ENCODE data around the gene PEX7. TPM values are rescaled to one million over a fixed set of nuclear protein-coding genes. Genes with fewer than 3 reads are reported as not detected.
"Not testable (repeated sequence)": the region's sequence is repeated elsewhere in the genome, so short reads cannot be mapped to it uniquely, and the experiment has no call there.

The PEX7 gene
- total and polyA plus RNA-seq, 12 donors, result 2.9 to 20.6 (median 15.5) TPM

DNA sequence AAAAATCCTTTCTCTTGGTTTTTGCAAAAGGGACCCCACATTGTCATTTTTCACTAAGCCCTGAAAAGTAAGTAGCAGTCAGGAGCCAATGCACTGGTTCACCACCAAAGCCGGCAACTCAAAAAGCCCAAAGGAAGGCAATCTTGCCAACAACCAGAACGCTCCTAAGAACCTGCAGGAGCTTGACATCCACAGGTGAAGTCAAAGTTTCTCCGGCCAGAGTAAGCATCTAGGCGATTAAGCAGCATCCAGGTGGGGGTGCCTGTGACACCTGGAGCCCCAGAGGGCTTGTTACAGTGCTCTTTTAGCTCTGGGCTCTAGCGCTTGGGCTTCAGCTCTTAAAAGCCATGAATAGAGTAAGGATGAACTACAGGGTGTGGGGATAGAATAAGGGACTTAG is 135.8 kb downstream of the PEX7 start:
- 92 to 96% methylated on average over 5 of the region's 5 CpGs for WGBS, 2 donors
- ATAC-seq (no peak), DNase-seq (no peak)
- TF ChIP-seq, protein P1, sequence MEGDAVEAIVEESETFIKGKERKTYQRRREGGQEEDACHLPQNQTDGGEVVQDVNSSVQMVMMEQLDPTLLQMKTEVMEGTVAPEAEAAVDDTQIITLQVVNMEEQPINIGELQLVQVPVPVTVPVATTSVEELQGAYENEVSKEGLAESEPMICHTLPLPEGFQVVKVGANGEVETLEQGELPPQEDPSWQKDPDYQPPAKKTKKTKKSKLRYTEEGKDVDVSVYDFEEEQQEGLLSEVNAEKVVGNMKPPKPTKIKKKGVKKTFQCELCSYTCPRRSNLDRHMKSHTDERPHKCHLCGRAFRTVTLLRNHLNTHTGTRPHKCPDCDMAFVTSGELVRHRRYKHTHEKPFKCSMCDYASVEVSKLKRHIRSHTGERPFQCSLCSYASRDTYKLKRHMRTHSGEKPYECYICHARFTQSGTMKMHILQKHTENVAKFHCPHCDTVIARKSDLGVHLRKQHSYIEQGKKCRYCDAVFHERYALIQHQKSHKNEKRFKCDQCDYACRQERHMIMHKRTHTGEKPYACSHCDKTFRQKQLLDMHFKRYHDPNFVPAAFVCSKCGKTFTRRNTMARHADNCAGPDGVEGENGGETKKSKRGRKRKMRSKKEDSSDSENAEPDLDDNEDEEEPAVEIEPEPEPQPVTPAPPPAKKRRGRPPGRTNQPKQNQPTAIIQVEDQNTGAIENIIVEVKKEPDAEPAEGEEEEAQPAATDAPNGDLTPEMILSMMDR (IDR thresholded peaks at IDR 0.05), result no peak
- Histone ChIP-seq H3K36me3 (no peaks in the 10 kb centered on the region), H3K27ac (no peak overlapping the region), H3K27me3 (peaks cover 0 to 9% (median 0%) of the 10 kb centered on the region in 7 donors), H3K9me3 (no peaks in the 10 kb centered on the region), H3K4me3 (no peak overlapping the region), H3K4me1 (peaks cover 4 to 26% (median 7%) of the 10 kb centered on the region in 9 donors)
- intact Hi-C loops (cut with DNase I), result no loop called here

DNA sequence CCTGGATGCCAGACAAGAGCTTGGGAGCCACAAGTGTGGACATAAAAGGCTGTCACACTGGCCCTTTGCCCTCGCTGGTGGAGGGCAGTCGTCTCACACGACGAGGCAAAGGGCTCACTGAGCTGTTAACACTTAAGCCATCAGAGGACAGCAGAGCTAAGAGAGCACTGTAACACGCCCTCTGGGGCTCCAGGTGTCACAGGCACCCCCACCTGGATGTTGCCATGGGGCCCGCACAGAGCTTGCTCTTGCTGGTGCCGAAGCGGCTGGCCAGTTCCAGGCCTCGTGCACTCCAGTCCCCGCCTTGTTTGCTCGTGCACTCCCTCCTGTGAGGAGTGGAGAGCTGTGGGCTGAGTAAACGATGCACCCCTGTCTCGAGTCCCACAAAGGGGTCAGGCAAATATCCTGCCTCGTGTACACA is 137.1 kb downstream of the PEX7 start:
- WGBS, 2 donors, result 49 to 52% methylated on average over 14 of the region's 14 CpGs
- Histone ChIP-seq H3K36me3 (no peaks in the 10 kb centered on the region), H3K27me3 (peaks cover 0 to 9% (median 0%) of the 10 kb centered on the region in 7 donors), H3K27ac (no peak overlapping the region), H3K4me1 (peaks cover 4 to 33% (median 11%) of the 10 kb centered on the region in 9 donors), H3K4me3 (no peak overlapping the region), H3K9me3 (no peaks in the 10 kb centered on the region)
- TF ChIP-seq, protein P1 (IDR thresholded peaks at IDR 0.05), result no peak
- peak in 1 of 2 donors; percentile 18 for DNase-seq
- ATAC-seq, result peak in 2 of 8 donors; percentile 28 to 48
- intact Hi-C loops (cut with DNase I), result no loop called here

DNA sequence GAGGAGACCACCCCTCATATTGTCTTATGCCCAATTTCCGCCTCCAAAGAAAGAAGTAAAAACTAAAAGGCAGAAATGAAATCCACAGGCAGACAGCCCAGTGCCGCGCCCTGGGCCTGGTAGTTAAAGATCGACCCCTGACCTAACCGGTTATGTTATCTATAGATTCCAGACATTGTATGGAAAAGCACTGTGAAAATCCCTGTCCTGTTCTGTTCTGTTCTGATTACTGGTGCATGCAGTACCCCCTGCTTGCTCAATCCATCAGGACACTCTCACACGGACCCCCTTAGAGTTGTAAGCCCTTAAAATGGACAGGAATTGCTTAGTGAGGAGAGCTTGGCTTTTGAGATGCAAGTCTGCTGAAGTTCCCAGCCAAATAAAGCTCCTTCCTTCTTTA is 137.5 kb downstream of the PEX7 start:
- 89 to 94% methylated on average over 6 of the region's 6 CpGs for WGBS, 2 donors
- not testable (repeated sequence) for H3K36me3 ChIP-seq, DNase-seq, H3K9me3 ChIP-seq, ATAC-seq, H3K27me3 ChIP-seq, H3K4me3 ChIP-seq, H3K27ac ChIP-seq
- intact Hi-C loops (cut with DNase I), result loop anchor here in 2 of 10 donors (5.0 to 10.0 kb wide), 2 partner anchors 118 to 685 kb away; no protein-coding TSS in a partner anchor
- H3K4me1 ChIP-seq, result peaks cover 4 to 33% (median 11%) of the 10 kb centered on the region in 9 donors

DNA sequence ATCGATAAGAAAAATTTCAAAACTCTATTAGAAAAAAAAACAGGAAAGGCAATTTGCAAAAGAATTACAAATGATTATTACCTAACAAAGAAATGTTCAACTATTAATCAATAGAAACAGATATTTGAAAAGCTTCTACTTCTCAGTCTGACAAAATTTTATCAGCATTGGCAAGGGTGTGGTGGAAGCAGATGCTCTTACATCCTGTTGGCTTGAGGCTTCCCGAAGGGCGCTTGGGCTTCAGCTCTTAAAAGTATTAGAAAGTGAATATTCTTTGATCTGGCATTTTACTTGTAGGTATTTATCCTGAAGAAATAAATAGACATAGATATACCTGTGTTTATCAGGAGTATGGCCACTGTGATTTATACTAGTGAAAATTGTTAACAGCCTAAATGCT is 138.4 kb downstream of the PEX7 start:
- intact Hi-C loops (cut with DNase I), result loop anchor here in 2 of 10 donors (5.0 to 10.0 kb wide), 2 partner anchors 118 to 684 kb away; no protein-coding TSS in a partner anchor
- no peak for ATAC-seq

More for the DNA sequence above, 138.4 kb downstream of the PEX7 start:
- WGBS, 2 donors, result 73 to 78% methylated on average over 3 of the region's 3 CpGs
- H3K36me3 ChIP-seq, result no peaks in the 10 kb centered on the region
- H3K27me3 ChIP-seq, result peaks cover 0 to 9% (median 0%) of the 10 kb centered on the region in 7 donors
- H3K27ac ChIP-seq, result no peak overlapping the region
- DNase-seq, result no peak
- no peak overlapping the region for H3K4me3 ChIP-seq
- H3K9me3 ChIP-seq, result no peaks in the 10 kb centered on the region
- H3K4me1 ChIP-seq, result peaks cover 4 to 33% (median 11%) of the 10 kb centered on the region in 9 donors
- TF ChIP-seq, protein P1 (IDR thresholded peaks at IDR 0.05), result no peak

Measured in heart right ventricle (tissue), 16 donors.